ENCODE measurements around the gene SNTA1.
A peak's percentile ranks its signal among the peaks of the same experiment; 100 is the strongest.
"Not testable (repeated sequence)": the region's sequence is repeated elsewhere in the genome, so short reads cannot be mapped to it uniquely, and the experiment has no call there.

The SNTA1 gene

GRCh38 chr20:33431797-33432381, 11.7 kb downstream of the SNTA1 start:
- DNase-seq (ENCODE audit: low spot score), result peak; percentile 66

GRCh38 chr20:33423875-33424274, 19.7 kb downstream of the SNTA1 start:
- DNase-seq (ENCODE audit: low spot score), result not testable (repeated sequence)

- DNase-seq (ENCODE audit: low spot score), result no peak
Observed at GRCh38 chr20:33423141-33423834, 20.3 kb downstream of the SNTA1 start.

GRCh38 chr20:33419140-33419974, 24.2 kb downstream of the SNTA1 start:
- no peak for DNase-seq (ENCODE audit: low spot score)

GRCh38 chr20:33418033-33418432, 25.5 kb downstream of the SNTA1 start:
- no peak for DNase-seq (ENCODE audit: low spot score)

- DNase-seq (ENCODE audit: low spot score), result peak; percentile 59
Observed at GRCh38 chr20:33415948-33416347, 27.6 kb downstream of the SNTA1 start.

GRCh38 chr20:33412484-33412838, 31.1 kb downstream of the SNTA1 start:
- DNase-seq (ENCODE audit: low spot score), result no peak

GRCh38 chr20:33411711-33412483, 31.7 kb downstream of the SNTA1 start:
- no peak for DNase-seq (ENCODE audit: low spot score)

- no peak for DNase-seq (ENCODE audit: low spot score)
Observed at GRCh38 chr20:33411242-33411641, 32.3 kb downstream of the SNTA1 start.

GRCh38 chr20:33410081-33410742, 33.4 kb downstream of the SNTA1 start:
- no peak for DNase-seq (ENCODE audit: low spot score)

- no peak for DNase-seq (ENCODE audit: low spot score)
Observed at GRCh38 chr20:33408716-33409654, 34.6 kb downstream of the SNTA1 start.

GRCh38 chr20:33408313-33408712, 35.2 kb downstream of the SNTA1 start:
- no peak for DNase-seq (ENCODE audit: low spot score)

- DNase-seq (ENCODE audit: low spot score), result no peak
Observed at GRCh38 chr20:33407796-33408195, 35.8 kb downstream of the SNTA1 start.

GRCh38 chr20:33407251-33407650, 36.3 kb downstream of the SNTA1 start:
- DNase-seq (ENCODE audit: low spot score), result no peak

- DNase-seq (ENCODE audit: low spot score), result no peak
Observed at GRCh38 chr20:33404281-33404680, 39.3 kb downstream of the SNTA1 start.

GRCh38 chr20:33401921-33402369, 41.6 kb downstream of the SNTA1 start:
- DNase-seq (ENCODE audit: low spot score), result no peak

- peak; percentile 80 for DNase-seq (ENCODE audit: low spot score)
Observed at GRCh38 chr20:33401184-33401920, 42.2 kb downstream of the SNTA1 start, which contains the start of gene CDK5RAP1. CDK5RAP1 (minus strand) TSS chr20:33401519; CDS start chr20:33397064, 4,455 bp downstream.

- no peak for DNase-seq (ENCODE audit: low spot score)
Observed at GRCh38 chr20:33400812-33401183, 42.8 kb downstream of the SNTA1 start.

- no peak for DNase-seq (ENCODE audit: low spot score)
Observed at GRCh38 chr20:33399924-33400323, 43.6 kb downstream of the SNTA1 start.

- DNase-seq (ENCODE audit: low spot score), result no peak
Observed at GRCh38 chr20:33394718-33395117, 48.8 kb downstream of the SNTA1 start.
